Peyer's patch (tissue), 4 donors: ENCODE measurements around the gene KCNC1. TPM values are rescaled to one million over a fixed set of nuclear protein-coding genes. Genes with fewer than 3 reads are reported as not detected.

Experiments used
- DNase-seq, 3 donors: peaks; one replicate each; pipeline ENCODE4 v3.0.0-alpha.2; 2017 to 2019
- H3K27ac ChIP-seq, 4 donors: fragments of 200-600 bp; sonication (generic); one replicate each; pipeline ENCODE4 v1.5.1; 2016 to 2019
- H3K27me3 ChIP-seq, 2 donors: fragments of 200-600 bp; sonication (generic); one replicate each; pipeline ENCODE4 v1.5.1; 2019
- H3K36me3 ChIP-seq, 3 donors: fragments of 200-600 bp; sonication (generic); one replicate each; pipeline ENCODE4 v1.5.1; 2016 to 2019
- H3K4me1 ChIP-seq, 4 donors: fragments of 200-600 bp; sonication (generic); one replicate each; pipeline ENCODE4 v1.5.1; 2016 to 2019
- H3K4me3 ChIP-seq, 4 donors: fragments of 200-600 bp; sonication (generic); 1 replicate in 3 of 4; 2 replicates in 1 of 4; pipeline ENCODE4 v1.5.1; 2016 to 2019; ENCODE audit warnings: mild to moderate bottlenecking in 1 of 4
- H3K9me3 ChIP-seq, 4 donors: fragments of 200-600 bp; sonication (generic); one replicate each; pipeline ENCODE4 v1.5.1; 2016 to 2019; ENCODE audit warnings: mild to moderate bottlenecking in 1 of 4
- POLR2A ChIP-seq, 2 donors: fragments of 450-650 bp; IDR thresholded peaks; one replicate each; pipeline ENCODE4 v1.5.1; 2017; ENCODE audit warnings: antibody characterized with exemption in 2 of 2, mild to moderate bottlenecking in 2 of 2, moderate library complexity in 2 of 2
- total RNA-seq, 4 donors: library from RNA; depleted of rRNA; stranded (reverse); fragments of >200 nt; gene quantifications; one replicate each; pipeline ENCODE4 v1.1.0, GENCODE V29; 2016
- TF ChIP-seq, protein P1 (sequence below), 6 experiments: fragments of 450-650 bp in 4 of 6; fragments of 200-600 bp in 2 of 6; sonication (generic) in 1 of 6; IDR thresholded peaks; one replicate each; pipeline ENCODE4 v1.5.1; 2017 to 2019; ENCODE audit warnings: antibody characterized with exemption in 6 of 6, mild to moderate bottlenecking in 3 of 6, moderate library complexity in 1 of 6

KCNC1 gene
- total RNA-seq, 4 donors from 2014 or later = 0.13 to 9.9 TPM; not detected in 2

GRCh38 chr11:17730608-17731462, 3.7 kb upstream of the KCNC1 start:
- peak; percentile 37 to 83 (median 78) for DNase-seq
- Histone ChIP-seq H3K9me3 (no peaks in the 10 kb centered on the region), H3K27me3 (peaks cover 0 to 9% of the 10 kb centered on the region in 2 donors), H3K4me3 (no peak overlapping the region), H3K4me1 (peaks cover 0 to 15% (median 3%) of the 10 kb centered on the region in 4 donors), H3K27ac (no peak overlapping the region), H3K36me3 (no peaks in the 10 kb centered on the region)
- TF ChIP-seq, protein P1, sequence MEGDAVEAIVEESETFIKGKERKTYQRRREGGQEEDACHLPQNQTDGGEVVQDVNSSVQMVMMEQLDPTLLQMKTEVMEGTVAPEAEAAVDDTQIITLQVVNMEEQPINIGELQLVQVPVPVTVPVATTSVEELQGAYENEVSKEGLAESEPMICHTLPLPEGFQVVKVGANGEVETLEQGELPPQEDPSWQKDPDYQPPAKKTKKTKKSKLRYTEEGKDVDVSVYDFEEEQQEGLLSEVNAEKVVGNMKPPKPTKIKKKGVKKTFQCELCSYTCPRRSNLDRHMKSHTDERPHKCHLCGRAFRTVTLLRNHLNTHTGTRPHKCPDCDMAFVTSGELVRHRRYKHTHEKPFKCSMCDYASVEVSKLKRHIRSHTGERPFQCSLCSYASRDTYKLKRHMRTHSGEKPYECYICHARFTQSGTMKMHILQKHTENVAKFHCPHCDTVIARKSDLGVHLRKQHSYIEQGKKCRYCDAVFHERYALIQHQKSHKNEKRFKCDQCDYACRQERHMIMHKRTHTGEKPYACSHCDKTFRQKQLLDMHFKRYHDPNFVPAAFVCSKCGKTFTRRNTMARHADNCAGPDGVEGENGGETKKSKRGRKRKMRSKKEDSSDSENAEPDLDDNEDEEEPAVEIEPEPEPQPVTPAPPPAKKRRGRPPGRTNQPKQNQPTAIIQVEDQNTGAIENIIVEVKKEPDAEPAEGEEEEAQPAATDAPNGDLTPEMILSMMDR (IDR thresholded peaks at IDR 0.05) = peak in 5 of 6 experiments; percentile 23 to 81 (median 80)
- no peak for TF ChIP-seq POLR2A (IDR thresholded peaks at IDR 0.05)

GRCh38 chr11:17733261-17733660, 1.3 kb upstream of the KCNC1 start:
- Histone ChIP-seq H3K4me1 (peaks cover 0 to 19% (median 3%) of the 10 kb centered on the region in 4 donors), H3K27me3 (peaks cover 0 to 26% of the 10 kb centered on the region in 2 donors), H3K36me3 (no peaks in the 10 kb centered on the region), H3K4me3 (no peak overlapping the region), H3K9me3 (no peaks in the 10 kb centered on the region), H3K27ac (no peak overlapping the region)
- no peak for TF ChIP-seq POLR2A (IDR thresholded peaks at IDR 0.05)
- TF ChIP-seq, protein P1 (IDR thresholded peaks at IDR 0.05) = no peak
- DNase-seq = peak in 1 of 3 donors; percentile 29

DNA sequence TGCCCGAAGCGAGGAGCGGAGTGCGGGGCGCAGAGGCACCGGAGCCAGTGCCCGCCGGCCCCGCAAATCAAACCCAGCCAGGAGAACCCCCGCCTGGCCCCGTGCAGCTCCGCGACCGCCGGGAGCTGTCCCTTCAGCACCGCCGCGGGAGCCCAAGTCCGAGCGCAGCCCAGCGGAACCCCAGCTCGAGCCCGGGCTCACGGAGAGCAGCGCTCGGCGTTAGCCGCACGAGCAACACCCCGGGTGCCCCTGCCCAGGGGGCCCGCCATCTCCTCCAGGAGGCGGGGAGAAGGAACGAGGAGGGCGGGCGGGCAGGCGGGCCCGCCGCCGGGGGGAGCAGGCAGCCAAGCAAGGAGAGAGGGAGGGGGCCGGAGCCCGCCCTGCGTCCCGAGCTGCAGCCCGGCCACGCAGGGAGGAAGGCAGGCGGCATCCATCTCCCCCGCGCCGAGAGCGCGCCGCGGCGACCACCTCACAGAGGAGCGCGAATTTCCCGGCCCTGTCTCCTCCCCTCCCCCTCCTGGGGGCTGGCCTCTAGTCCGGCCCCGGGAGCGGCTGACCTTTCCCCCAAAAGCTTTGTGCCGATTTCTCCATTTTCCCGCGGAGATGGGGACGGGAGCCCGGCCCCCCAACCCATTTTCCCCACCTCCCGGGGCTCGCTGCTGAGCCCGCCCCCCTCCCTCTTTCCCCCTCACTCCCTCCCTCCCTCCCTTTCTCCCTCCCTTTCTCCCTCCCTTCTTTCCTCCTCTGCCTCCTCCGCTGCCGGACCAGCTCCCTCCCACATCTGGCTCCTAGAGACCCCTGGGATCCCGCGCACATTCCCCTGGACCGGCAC, 621 bp downstream of the KCNC1 start:
- peak in 2 of 3 donors; percentile 60 to 71 for DNase-seq
- Histone ChIP-seq H3K27me3 (peaks cover 0 to 26% of the 10 kb centered on the region in 2 donors), H3K4me3 (peak overlapping the region in 3 of 4 donors; percentile 24 to 49 (median 47)), H3K27ac (no peak overlapping the region), H3K9me3 (no peaks in the 10 kb centered on the region), H3K36me3 (no peaks in the 10 kb centered on the region), H3K4me1 (peaks cover 0 to 19% (median 3%) of the 10 kb centered on the region in 4 donors)
- no peak for TF ChIP-seq POLR2A (IDR thresholded peaks at IDR 0.05)
- TF ChIP-seq, protein P1 (IDR thresholded peaks at IDR 0.05) = no peak

DNA sequence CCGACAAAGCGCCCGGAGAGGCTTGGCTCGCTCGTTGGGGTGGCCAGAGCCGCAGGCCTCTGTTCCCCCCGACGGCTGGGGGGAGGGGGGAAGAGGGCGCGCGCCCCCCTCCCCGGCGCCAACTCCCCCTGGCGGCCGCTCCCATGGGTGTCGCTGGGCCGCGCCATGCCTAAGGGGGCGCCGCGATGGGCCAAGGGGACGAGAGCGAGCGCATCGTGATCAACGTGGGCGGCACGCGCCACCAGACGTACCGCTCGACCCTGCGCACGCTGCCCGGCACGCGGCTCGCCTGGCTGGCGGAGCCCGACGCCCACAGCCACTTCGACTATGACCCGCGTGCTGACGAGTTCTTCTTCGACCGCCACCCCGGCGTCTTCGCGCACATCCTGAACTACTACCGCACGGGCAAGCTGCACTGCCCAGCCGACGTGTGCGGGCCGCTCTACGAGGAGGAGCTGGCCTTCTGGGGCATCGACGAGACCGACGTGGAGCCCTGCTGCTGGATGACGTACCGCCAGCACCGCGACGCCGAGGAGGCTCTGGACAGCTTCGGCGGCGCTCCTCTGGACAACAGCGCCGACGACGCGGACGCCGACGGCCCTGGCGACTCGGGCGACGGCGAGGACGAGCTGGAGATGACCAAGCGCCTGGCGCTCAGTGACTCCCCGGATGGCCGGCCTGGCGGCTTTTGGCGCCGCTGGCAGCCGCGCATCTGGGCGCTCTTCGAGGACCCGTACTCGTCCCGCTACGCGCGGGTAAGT, 1.4 kb downstream of the KCNC1 start:
- Histone ChIP-seq H3K4me3 (no peak overlapping the region), H3K27ac (no peak overlapping the region), H3K9me3 (no peaks in the 10 kb centered on the region), H3K4me1 (peaks cover 0 to 19% (median 3%) of the 10 kb centered on the region in 4 donors), H3K27me3 (peaks cover 0 to 26% of the 10 kb centered on the region in 2 donors), H3K36me3 (no peaks in the 10 kb centered on the region)
- peak in 2 of 3 donors; percentile 28 to 34 for DNase-seq
- TF ChIP-seq, protein P1 (IDR thresholded peaks at IDR 0.05) = no peak
- no peak for TF ChIP-seq POLR2A (IDR thresholded peaks at IDR 0.05)

DNA sequence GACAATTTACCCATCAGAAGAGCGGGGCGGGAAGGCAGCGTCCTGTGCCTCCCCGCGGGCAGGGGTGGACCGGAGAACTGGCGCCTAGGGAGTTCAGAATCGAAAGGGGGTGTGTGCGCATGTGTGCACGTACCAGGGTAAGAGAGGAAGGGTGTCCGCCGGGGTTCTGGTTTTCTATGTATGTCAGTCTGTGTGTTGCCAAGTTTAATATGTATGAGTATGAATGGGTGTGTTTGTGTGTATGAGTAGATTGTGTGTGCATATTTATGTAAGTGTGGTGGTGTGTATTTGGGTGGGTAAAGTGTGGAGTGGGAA, 2.0 kb downstream of the KCNC1 start:
- no peak overlapping the region for H3K4me3 ChIP-seq
- H3K36me3 ChIP-seq = no peaks in the 10 kb centered on the region
- H3K9me3 ChIP-seq = no peaks in the 10 kb centered on the region
- DNase-seq = peak in 1 of 3 donors; percentile 13
- H3K27me3 ChIP-seq = peaks cover 0 to 26% of the 10 kb centered on the region in 2 donors
- H3K4me1 ChIP-seq = peaks cover 0 to 19% (median 3%) of the 10 kb centered on the region in 4 donors
- TF ChIP-seq, protein P1 (IDR thresholded peaks at IDR 0.05) = no peak
- no peak for TF ChIP-seq POLR2A (IDR thresholded peaks at IDR 0.05)
- H3K27ac ChIP-seq = no peak overlapping the region
